Astrocyte (in vitro differentiated cells and primary cell): ENCODE results near the gene SLC29A1.

ENCODE experiments used
- CTCF ChIP-seq: IDR thresholded peaks from 2 replicates; pipeline ENCODE4 v1.5.1; 2011; ENCODE audit warnings: low read depth, mild to moderate bottlenecking, inconsistent platforms, low read length, moderate library complexity; ENCODE audit not compliant: insufficient read depth
- EZH2 ChIP-seq: IDR thresholded peaks from 2 replicates; pipeline ENCODE4 v1.6.1; 2012; ENCODE audit warnings: mild to moderate bottlenecking, low read length, inconsistent platforms; ENCODE audit not compliant: insufficient read depth

GRCh38 chr6:44219053-44219814 lies 4.2 kb upstream of the SLC29A1 start:
- TF ChIP-seq EZH2, result no peak
- no peak for TF ChIP-seq CTCF
